HG03025 (cell line): ENCODE data around the gene CATSPER1.

Experiments used
- ATAC-seq: cut with Tn5 transposase; IDR thresholded peaks from one replicate; pipeline ENCODE4 v1.9.1; 2021; ENCODE audit warnings: mild to moderate bottlenecking, moderate library complexity; ENCODE audit not compliant: unreplicated experiment, low FRiP score

CATSPER1 gene

GRCh38 chr11:65976216-65977176 lies 49.8 kb downstream of the CATSPER1 start:
- ATAC-seq = no peak

GRCh38 chr11:65975771-65976170 lies 50.5 kb downstream of the CATSPER1 start:
- no peak for ATAC-seq

- no peak for ATAC-seq
These were observed 52.7 kb downstream of the CATSPER1 start for GRCh38 chr11:65973439-65974110.

- no peak for ATAC-seq
These were observed 54.2 kb downstream of the CATSPER1 start for GRCh38 chr11:65972116-65972515.

GRCh38 chr11:65968600-65969482 lies 57.4 kb downstream of the CATSPER1 start:
- ATAC-seq = no peak

- ATAC-seq = no peak
These were observed 58.8 kb downstream of the CATSPER1 start for GRCh38 chr11:65967329-65967934.
